Heart right ventricle (tissue), 16 donors: ENCODE results near the gene LPAR6. TPM values are rescaled to one million over a fixed set of nuclear protein-coding genes. Genes with fewer than 3 reads are reported as not detected.

Experiments used
- ATAC-seq, 8 donors: fragments of 200-7000 bp; cut with Tn5 transposase; one replicate each; pipeline ENCODE4 v1.9.1; 2020; ENCODE audit warnings: mild to moderate bottlenecking in 8 of 8, moderate library complexity in 8 of 8, moderate number of reproducible peaks in 1 of 8
- DNase-seq, 2 donors: peaks; one replicate each; pipeline ENCODE4 v3.0.0-alpha.2; 2020
- H3K27ac ChIP-seq, 10 donors: fragments of 200-600 bp; sonication (generic) in 2 of 10; one replicate each; pipeline versions ENCODE4 v1.5.0 to v1.8.0; 2020 to 2022; ENCODE audit warnings: mild to moderate bottlenecking in 3 of 10
- H3K27me3 ChIP-seq, 7 donors: fragments of 200-600 bp; one replicate each; pipeline ENCODE4 v1.8.0; 2021 to 2022; ENCODE audit warnings: mild to moderate bottlenecking in 2 of 7
- H3K36me3 ChIP-seq, 9 donors: fragments of 200-600 bp; sonication (generic) in 1 of 9; one replicate each; pipeline versions ENCODE4 v1.5.0 to v1.8.0; 2020 to 2022; ENCODE audit warnings: mild to moderate bottlenecking in 2 of 9
- H3K4me1 ChIP-seq, 9 donors: fragments of 200-600 bp; sonication (generic) in 1 of 9; one replicate each; pipeline versions ENCODE4 v1.5.0 to v1.8.0; 2020 to 2022; ENCODE audit warnings: mild to moderate bottlenecking in 4 of 9
- H3K4me3 ChIP-seq, 10 donors: fragments of 200-600 bp; sonication (generic) in 2 of 10; one replicate each; pipeline versions ENCODE4 v1.5.0 to v1.8.0; 2020 to 2022; ENCODE audit warnings: mild to moderate bottlenecking in 7 of 10, moderate library complexity in 2 of 10
- H3K9me3 ChIP-seq, 11 donors: fragments of 200-600 bp in 10 of 11; sonication (generic) in 2 of 11; one replicate each; pipeline versions ENCODE4 v1.5.0 to v1.8.0; 2013 to 2022; ENCODE audit warnings: mild to moderate bottlenecking in 2 of 11, control low read depth in 1 of 11, moderate library complexity in 1 of 11
- WGBS, 2 donors: extraction: QIAGEN DNeasy Blood & Tissue Kit; methylation state at CpG; one replicate each; pipeline ENCODE4 v1.1.7; 2013; ENCODE audit warnings: inconsistent platforms in 1 of 2; 5-methylcytosine and 5-hydroxymethylcytosine counted together
- intact Hi-C, 10 donors: fragments of 100-400 bp; cut with DNase I; formaldehyde crosslinking; loops; one replicate each; pipeline versions ENCODE4 v1.11.1 to v1.14.2; 2022
- polyA plus RNA-seq, 2 donors: library from polyadenylated mRNA; stranded (reverse); fragments of 200-250 nt; gene quantifications; one replicate each; pipeline ENCODE4 v1.2.3, GENCODE V29; 2013
- total RNA-seq, 10 donors: library from RNA; stranded (reverse); fragmentation: NEBNext Ultra II Directional in 3 of 10; extraction: Animal tissue kit (Norgen Biotek cat#: 25700) in 3 of 10; gene quantifications; one replicate each; pipeline versions ENCODE4 v1.2.1 to v1.2.4, GENCODE V29; 2021 to 2023
- TF ChIP-seq, protein P1 (sequence below), 9 donors: fragments of 200-600 bp; sonication (generic) in 2 of 9; IDR thresholded peaks; one replicate each; pipeline versions ENCODE4 v1.5.0 to v1.8.0; 2021 to 2022; ENCODE audit warnings: antibody characterized with exemption in 9 of 9, mild to moderate bottlenecking in 5 of 9, moderate library complexity in 1 of 9
- donor health status: Arrhythmogenic right ventricular cardiomyopathy.
- donor health status: ischemic (EF 13 %, LVEDD 7.1; RV severe dilation, severe dysfunction).
- donor health status: healthy with polysubstance abuse.
- donor health status: DM: no; HTN: yes; CAD: no.
- donor health status: DM: no; HTN: no; CAD: no.
- donor health status: ischemic (EF 25% LVEDD 6.9; RV normal size, moderate dysfunction).
- donor health status: ischemic (EF 25% LVEDD 5.7; RV mildly dilated, moderate dysfunction).
- donor health status: healthy.
- donor health status: DM: yes; HTN: yes; CAD: no.
- donor health status: Ischemic cardiomyopathy.
- donor health status: ischemic (EF 35%, LVEDD 5.7; RV mildly dilated, moderate dysfunction).
- donor health status: nonischemic (EF 11% LVEDD 7.7; RV severe dilation, severe dysfunction).
- donor health status: DM: yes; HTN: yes; CAD: no.
- donor health status: PGD.
- donor health status: ischemic (EF 29% LVEDD 5.4; RV normal size, mild dysfunction).
- donor health status: nonischemic (EF 23%, LVEDD 6.1; RV moderate dilation, normal function).

The LPAR6 gene
- total and polyA plus RNA-seq, 12 donors = 5.0 to 45.1 (median 12.1) TPM

DNA sequence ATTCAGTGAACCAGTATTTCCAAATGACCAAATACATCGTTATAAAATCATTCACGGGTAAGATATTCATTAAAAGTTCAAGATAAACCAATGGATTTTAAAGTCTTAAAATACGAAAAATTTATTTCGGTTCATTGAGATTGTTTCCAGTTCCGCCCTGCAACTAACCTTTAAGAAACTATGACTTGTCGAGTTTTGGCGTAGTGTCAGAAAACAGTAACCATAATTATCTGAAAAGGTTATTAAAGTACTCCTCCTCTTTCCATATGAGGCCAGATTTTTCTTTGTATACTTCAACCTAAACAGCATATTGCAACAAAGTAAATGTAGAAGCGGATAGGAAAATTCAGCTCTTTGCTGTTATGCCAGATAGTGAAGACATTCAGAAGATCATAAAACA is 26.1 kb downstream of the LPAR6 start:
- ATAC-seq = no peak
- Histone ChIP-seq H3K36me3 (peaks cover 0 to 67% (median 9%) of the 10 kb centered on the region in 9 donors), H3K4me1 (no peaks in the 10 kb centered on the region), H3K9me3 (peaks cover 0 to 10% (median 5%) of the 10 kb centered on the region in 11 donors), H3K27ac (no peak overlapping the region), H3K27me3 (no peaks in the 10 kb centered on the region), H3K4me3 (no peak overlapping the region)
- DNase-seq = no peak
- intact Hi-C loops = no loop called here
- TF ChIP-seq, protein P1, sequence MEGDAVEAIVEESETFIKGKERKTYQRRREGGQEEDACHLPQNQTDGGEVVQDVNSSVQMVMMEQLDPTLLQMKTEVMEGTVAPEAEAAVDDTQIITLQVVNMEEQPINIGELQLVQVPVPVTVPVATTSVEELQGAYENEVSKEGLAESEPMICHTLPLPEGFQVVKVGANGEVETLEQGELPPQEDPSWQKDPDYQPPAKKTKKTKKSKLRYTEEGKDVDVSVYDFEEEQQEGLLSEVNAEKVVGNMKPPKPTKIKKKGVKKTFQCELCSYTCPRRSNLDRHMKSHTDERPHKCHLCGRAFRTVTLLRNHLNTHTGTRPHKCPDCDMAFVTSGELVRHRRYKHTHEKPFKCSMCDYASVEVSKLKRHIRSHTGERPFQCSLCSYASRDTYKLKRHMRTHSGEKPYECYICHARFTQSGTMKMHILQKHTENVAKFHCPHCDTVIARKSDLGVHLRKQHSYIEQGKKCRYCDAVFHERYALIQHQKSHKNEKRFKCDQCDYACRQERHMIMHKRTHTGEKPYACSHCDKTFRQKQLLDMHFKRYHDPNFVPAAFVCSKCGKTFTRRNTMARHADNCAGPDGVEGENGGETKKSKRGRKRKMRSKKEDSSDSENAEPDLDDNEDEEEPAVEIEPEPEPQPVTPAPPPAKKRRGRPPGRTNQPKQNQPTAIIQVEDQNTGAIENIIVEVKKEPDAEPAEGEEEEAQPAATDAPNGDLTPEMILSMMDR (IDR thresholded peaks at IDR 0.05) = no peak
- WGBS, 2 donors = 94 to 95% methylated on average over 8 of the region's 8 CpGs

GRCh38 chr13:48383384-48383783 is 29.5 kb downstream of the LPAR6 start:
- ATAC-seq = no peak
- Histone ChIP-seq H3K27me3 (no peaks in the 10 kb centered on the region), H3K9me3 (no peaks in the 10 kb centered on the region), H3K27ac (no peak overlapping the region), H3K4me3 (no peak overlapping the region), H3K4me1 (peaks cover 0 to 7% (median 0%) of the 10 kb centered on the region in 9 donors), H3K36me3 (peaks cover 0 to 83% (median 0%) of the 10 kb centered on the region in 9 donors)
- DNase-seq = no peak
- WGBS, 2 donors = 94 to 95% methylated on average over 2 of the region's 2 CpGs
- intact Hi-C loops = no loop called here
- TF ChIP-seq, protein P1 (IDR thresholded peaks at IDR 0.05) = no peak

DNA sequence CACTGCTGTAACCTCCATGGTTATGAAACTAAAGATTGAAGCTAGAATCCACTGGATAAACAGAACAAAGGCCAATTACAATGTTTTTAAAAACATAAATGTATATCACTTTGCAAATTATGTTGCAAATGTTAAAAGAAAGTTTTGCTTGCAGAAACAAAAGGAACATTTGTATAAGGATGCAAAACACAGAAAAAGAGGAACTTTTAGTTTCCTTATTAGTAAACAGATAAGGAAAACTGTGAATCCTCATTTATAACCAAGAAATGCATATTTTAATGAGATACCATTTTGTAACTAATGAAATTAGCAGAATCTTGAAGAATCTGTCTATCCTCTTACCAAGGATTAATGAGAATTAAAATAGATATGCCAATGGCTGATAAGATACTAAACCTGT is 32.3 kb downstream of the LPAR6 start:
- Histone ChIP-seq H3K27me3 (no peaks in the 10 kb centered on the region), H3K36me3 (peaks cover 0 to 91% (median 11%) of the 10 kb centered on the region in 9 donors), H3K4me3 (no peak overlapping the region), H3K9me3 (no peaks in the 10 kb centered on the region), H3K4me1 (peaks cover 0 to 7% (median 0%) of the 10 kb centered on the region in 9 donors), H3K27ac (peak overlapping the region in 1 of 10 donors; percentile 9)
- ATAC-seq (no peak), DNase-seq (no peak)
- TF ChIP-seq, protein P1 (IDR thresholded peaks at IDR 0.05) = no peak
- intact Hi-C loops = no loop called here

- Histone ChIP-seq H3K27me3 (no peaks in the 10 kb centered on the region), H3K27ac (no peak overlapping the region), H3K4me3 (no peak overlapping the region), H3K36me3 (peaks cover 0 to 91% (median 20%) of the 10 kb centered on the region in 9 donors), H3K9me3 (peaks cover 0 to 4% (median 0%) of the 10 kb centered on the region in 11 donors), H3K4me1 (peaks cover 0 to 7% (median 0%) of the 10 kb centered on the region in 9 donors)
- WGBS, 2 donors = 94 to 97% methylated on average over 2 of the region's 2 CpGs
- TF ChIP-seq, protein P1 (IDR thresholded peaks at IDR 0.05) = no peak
- no peak for ATAC-seq
- DNase-seq = no peak
- intact Hi-C loops = no loop called here
Measured at GRCh38 chr13:48377857-48378256, 35.1 kb downstream of the LPAR6 start.
